ENCODE measurements around the gene ENDOD1.

- TF ChIP-seq, protein P1, sequence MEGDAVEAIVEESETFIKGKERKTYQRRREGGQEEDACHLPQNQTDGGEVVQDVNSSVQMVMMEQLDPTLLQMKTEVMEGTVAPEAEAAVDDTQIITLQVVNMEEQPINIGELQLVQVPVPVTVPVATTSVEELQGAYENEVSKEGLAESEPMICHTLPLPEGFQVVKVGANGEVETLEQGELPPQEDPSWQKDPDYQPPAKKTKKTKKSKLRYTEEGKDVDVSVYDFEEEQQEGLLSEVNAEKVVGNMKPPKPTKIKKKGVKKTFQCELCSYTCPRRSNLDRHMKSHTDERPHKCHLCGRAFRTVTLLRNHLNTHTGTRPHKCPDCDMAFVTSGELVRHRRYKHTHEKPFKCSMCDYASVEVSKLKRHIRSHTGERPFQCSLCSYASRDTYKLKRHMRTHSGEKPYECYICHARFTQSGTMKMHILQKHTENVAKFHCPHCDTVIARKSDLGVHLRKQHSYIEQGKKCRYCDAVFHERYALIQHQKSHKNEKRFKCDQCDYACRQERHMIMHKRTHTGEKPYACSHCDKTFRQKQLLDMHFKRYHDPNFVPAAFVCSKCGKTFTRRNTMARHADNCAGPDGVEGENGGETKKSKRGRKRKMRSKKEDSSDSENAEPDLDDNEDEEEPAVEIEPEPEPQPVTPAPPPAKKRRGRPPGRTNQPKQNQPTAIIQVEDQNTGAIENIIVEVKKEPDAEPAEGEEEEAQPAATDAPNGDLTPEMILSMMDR (IDR thresholded peaks at IDR 0.05), result no peak
- TF ChIP-seq EZH2 (IDR thresholded peaks at IDR 0.05; ENCODE audit: borderline replicate concordance, insufficient read depth, low read depth, low read length, poor library complexity, severe bottlenecking), result no peak
Observed at GRCh38 chr11:95068549-95068948, 21.1 kb upstream of the ENDOD1 start.

Measured in B cell (primary cell).